Testis (tissue), 2 donors: Measurements from ENCODE around the gene B3GNT4.

ENCODE experiments used
- POLR2A ChIP-seq: fragments of 450-650 bp; IDR thresholded peaks from one replicate; pipeline ENCODE4 v1.6.1; 2017; ENCODE audit warnings: antibody characterized with exemption, mild to moderate bottlenecking, moderate library complexity
- TF ChIP-seq, protein P1 (sequence below), 3 experiments: fragments of 450-650 bp in 2 of 3; fragments of 200-600 bp in 1 of 3; sonication (generic) in 1 of 3; IDR thresholded peaks; one replicate each; pipeline ENCODE4 v1.5.1; 2016 to 2019; ENCODE audit warnings: antibody characterized with exemption in 3 of 3, mild to moderate bottlenecking in 2 of 3, moderate library complexity in 1 of 3

DNA sequence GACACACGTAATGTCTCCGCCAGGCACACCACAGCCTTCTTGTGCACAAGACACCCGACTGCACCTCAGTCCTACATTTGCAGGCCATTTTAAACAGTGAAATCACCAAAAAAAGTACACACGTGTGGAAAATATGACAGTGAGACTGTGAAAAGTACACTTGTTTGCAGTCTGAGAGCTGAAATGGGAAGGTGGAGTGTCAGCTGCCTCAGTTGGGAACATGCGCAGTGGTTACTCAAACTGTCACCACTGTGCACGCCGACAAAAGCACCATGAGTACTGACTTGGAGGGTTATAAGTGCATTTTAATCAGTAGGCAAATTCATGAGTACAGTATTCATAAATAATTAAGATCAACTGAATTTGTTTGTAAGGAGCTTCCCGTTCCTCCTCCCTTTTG, 47.0 kb downstream of the B3GNT4 start:
- TF ChIP-seq, protein P1, sequence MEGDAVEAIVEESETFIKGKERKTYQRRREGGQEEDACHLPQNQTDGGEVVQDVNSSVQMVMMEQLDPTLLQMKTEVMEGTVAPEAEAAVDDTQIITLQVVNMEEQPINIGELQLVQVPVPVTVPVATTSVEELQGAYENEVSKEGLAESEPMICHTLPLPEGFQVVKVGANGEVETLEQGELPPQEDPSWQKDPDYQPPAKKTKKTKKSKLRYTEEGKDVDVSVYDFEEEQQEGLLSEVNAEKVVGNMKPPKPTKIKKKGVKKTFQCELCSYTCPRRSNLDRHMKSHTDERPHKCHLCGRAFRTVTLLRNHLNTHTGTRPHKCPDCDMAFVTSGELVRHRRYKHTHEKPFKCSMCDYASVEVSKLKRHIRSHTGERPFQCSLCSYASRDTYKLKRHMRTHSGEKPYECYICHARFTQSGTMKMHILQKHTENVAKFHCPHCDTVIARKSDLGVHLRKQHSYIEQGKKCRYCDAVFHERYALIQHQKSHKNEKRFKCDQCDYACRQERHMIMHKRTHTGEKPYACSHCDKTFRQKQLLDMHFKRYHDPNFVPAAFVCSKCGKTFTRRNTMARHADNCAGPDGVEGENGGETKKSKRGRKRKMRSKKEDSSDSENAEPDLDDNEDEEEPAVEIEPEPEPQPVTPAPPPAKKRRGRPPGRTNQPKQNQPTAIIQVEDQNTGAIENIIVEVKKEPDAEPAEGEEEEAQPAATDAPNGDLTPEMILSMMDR (IDR thresholded peaks at IDR 0.05): no peak
- TF ChIP-seq POLR2A: no peak
